Gastroesophageal sphincter (tissue), 4 donors: ENCODE results near the gene ASB18. TPM values are rescaled to one million over a fixed set of nuclear protein-coding genes. Genes with fewer than 3 reads are reported as not detected.

ENCODE experiments used
- ATAC-seq: fragments of 150-250 bp; one replicate; pipeline ENCODE4 v1.9.1; 2016; ENCODE audit warnings: mild to moderate bottlenecking, moderate library complexity
- H3K27ac ChIP-seq, 4 donors: fragments of 200-600 bp; sonication (generic) in 3 of 4; 1 replicate in 3 of 4; 2 replicates in 1 of 4; pipeline ENCODE4 v1.5.1; 2016 to 2019
- H3K27me3 ChIP-seq: fragments of 200-600 bp; sonication (generic); one replicate; pipeline ENCODE4 v1.5.1; 2019
- H3K36me3 ChIP-seq, 2 donors: fragments of 200-600 bp; sonication (generic); one replicate each; pipeline ENCODE4 v1.5.1; 2019; ENCODE audit warnings: control low read depth in 1 of 2
- H3K4me1 ChIP-seq, 3 donors: fragments of 200-600 bp; sonication (generic); 1 replicate in 2 of 3; 2 replicates in 1 of 3; pipeline ENCODE4 v1.5.1; 2016 to 2019; ENCODE audit warnings: control low read depth in 2 of 3
- H3K4me3 ChIP-seq, 2 donors: fragments of 200-600 bp; sonication (generic); one replicate each; pipeline ENCODE4 v1.5.1; 2019; ENCODE audit warnings: mild to moderate bottlenecking in 1 of 2, moderate library complexity in 1 of 2
- H3K9me3 ChIP-seq, 3 donors: fragments of 200-600 bp; sonication (generic); one replicate each; pipeline ENCODE4 v1.5.1; 2017 to 2019; ENCODE audit warnings: control low read depth in 2 of 3
- CTCF ChIP-seq, 4 experiments: fragments of 200-600 bp in 2 of 4; fragments of 450-650 bp in 2 of 4; sonication (generic) in 1 of 4; IDR thresholded peaks; one replicate each; pipeline ENCODE4 v1.5.1; 2017 to 2019; ENCODE audit warnings: antibody characterized with exemption in 4 of 4, mild to moderate bottlenecking in 2 of 4, moderate library complexity in 2 of 4
- EP300 ChIP-seq: sonication (generic); formaldehyde crosslinking; IDR thresholded peaks from one replicate; pipeline ENCODE4 v1.6.1; 2017; ENCODE audit warnings: antibody characterized with exemption, mild to moderate bottlenecking
- POLR2A ChIP-seq, 2 donors: fragments of 450-650 bp; IDR thresholded peaks; one replicate each; pipeline ENCODE4 v1.6.1; 2017; ENCODE audit warnings: antibody characterized with exemption in 2 of 2, mild to moderate bottlenecking in 2 of 2, moderate library complexity in 1 of 2
- POLR2AphosphoS5 ChIP-seq: sonication (generic); formaldehyde crosslinking; IDR thresholded peaks from one replicate; pipeline ENCODE4 v1.6.1; 2017; ENCODE audit warnings: antibody characterized with exemption
- WGBS, 2 donors: methylation state at CpG; one replicate each; pipeline ENCODE4 v1.1.5; 2018; ENCODE audit warnings: low coverage in 1 of 2; 5-methylcytosine and 5-hydroxymethylcytosine counted together
- total RNA-seq, 4 donors: library from RNA; depleted of rRNA; stranded (reverse); fragments of >200 nt; gene quantifications; one replicate each; pipeline ENCODE4 v1.1.0, GENCODE V29; 2016

The ASB18 gene
- total RNA-seq, 4 donors from 2014 or later: not detected

- no peaks in the 10 kb centered on the region for H3K36me3 ChIP-seq
- no peak overlapping the region for H3K27ac ChIP-seq
- WGBS, 2 donors: 76% methylated on average over 12 of the region's 12 CpGs; no CpG with 5 or more reads in 1 of the 2 donors
- H3K27me3 ChIP-seq: peaks cover 21% of the 10 kb centered on the region
- no peak for ATAC-seq
- no peak for TF ChIP-seq EP300
- TF ChIP-seq POLR2A (IDR thresholded peaks at IDR 0.05): no peak
- TF ChIP-seq CTCF (IDR thresholded peaks at IDR 0.05): no peak
- no peak for TF ChIP-seq POLR2AphosphoS5
- H3K4me3 ChIP-seq: no peak overlapping the region
- no peaks in the 10 kb centered on the region for H3K4me1 ChIP-seq
- H3K9me3 ChIP-seq: peaks cover 0 to 18% (median 0%) of the 10 kb centered on the region in 3 donors
Observed at GRCh38 chr2:236307641-236308040, 43.4 kb upstream of the ASB18 start.

- 70 to 76% methylated on average over 4 to 7 of the region's 13 CpGs for WGBS, 2 donors
- Histone ChIP-seq H3K4me1 (no peaks in the 10 kb centered on the region), H3K9me3 (peaks cover 0 to 11% (median 0%) of the 10 kb centered on the region in 3 donors), H3K36me3 (no peaks in the 10 kb centered on the region), H3K27me3 (peaks cover 23% of the 10 kb centered on the region), H3K4me3 (no peak overlapping the region), H3K27ac (no peak overlapping the region)
- ATAC-seq: no peak
- TF ChIP-seq POLR2AphosphoS5 (no peak), POLR2A (IDR thresholded peaks at IDR 0.05) (no peak), EP300 (no peak)
Observed at GRCh38 chr2:236306825-236307540, 42.8 kb upstream of the ASB18 start.

GRCh38 chr2:236305964-236306605, 41.9 kb upstream of the ASB18 start:
- WGBS, 2 donors: 72 to 80% methylated on average over 1 to 6 of the region's 6 CpGs
- no peak overlapping the region for H3K27ac ChIP-seq
- no peak for TF ChIP-seq EP300
- TF ChIP-seq CTCF (IDR thresholded peaks at IDR 0.05): no peak
- TF ChIP-seq POLR2A (IDR thresholded peaks at IDR 0.05): no peak
- TF ChIP-seq POLR2AphosphoS5: no peak
- no peaks in the 10 kb centered on the region for H3K4me1 ChIP-seq
- no peaks in the 10 kb centered on the region for H3K36me3 ChIP-seq
- ATAC-seq: no peak
- no peak overlapping the region for H3K4me3 ChIP-seq
- peaks cover 23% of the 10 kb centered on the region for H3K27me3 ChIP-seq
- peaks cover 0 to 4% (median 0%) of the 10 kb centered on the region in 3 donors for H3K9me3 ChIP-seq

GRCh38 chr2:236305531-236305930, 41.3 kb upstream of the ASB18 start:
- no peak for ATAC-seq
- TF ChIP-seq POLR2AphosphoS5: no peak
- TF ChIP-seq EP300: no peak
- no peak for TF ChIP-seq POLR2A (IDR thresholded peaks at IDR 0.05)
- no peak for TF ChIP-seq CTCF (IDR thresholded peaks at IDR 0.05)
- H3K27me3 ChIP-seq: peaks cover 23% of the 10 kb centered on the region
- H3K4me3 ChIP-seq: no peak overlapping the region
- no peaks in the 10 kb centered on the region for H3K36me3 ChIP-seq
- WGBS, 2 donors: 88 to 90% methylated on average over 2 to 6 of the region's 10 CpGs
- no peaks in the 10 kb centered on the region for H3K4me1 ChIP-seq
- H3K9me3 ChIP-seq: no peaks in the 10 kb centered on the region
- H3K27ac ChIP-seq: no peak overlapping the region

- peaks cover 8% of the 10 kb centered on the region for H3K27me3 ChIP-seq
- no peaks in the 10 kb centered on the region for H3K4me1 ChIP-seq
- H3K36me3 ChIP-seq: no peaks in the 10 kb centered on the region
- H3K9me3 ChIP-seq: no peaks in the 10 kb centered on the region
- no peak for ATAC-seq
- 91 to 97% methylated on average over 2 of the region's 2 CpGs for WGBS, 2 donors
- TF ChIP-seq POLR2A (IDR thresholded peaks at IDR 0.05) (no peak), CTCF (IDR thresholded peaks at IDR 0.05) (no peak), POLR2AphosphoS5 (no peak)
- no peak overlapping the region for H3K4me3 ChIP-seq
- H3K27ac ChIP-seq: no peak overlapping the region
Observed at GRCh38 chr2:236303935-236304334, 39.7 kb upstream of the ASB18 start.
